GM21381 (cell line): ENCODE results near the gene UBE2A.

Source experiments
- ATAC-seq: cut with Tn5 transposase; IDR thresholded peaks from one replicate; pipeline ENCODE4 v1.9.1; 2021; ENCODE audit warnings: mild to moderate bottlenecking, moderate library complexity; ENCODE audit not compliant: unreplicated experiment

UBE2A gene

DNA sequence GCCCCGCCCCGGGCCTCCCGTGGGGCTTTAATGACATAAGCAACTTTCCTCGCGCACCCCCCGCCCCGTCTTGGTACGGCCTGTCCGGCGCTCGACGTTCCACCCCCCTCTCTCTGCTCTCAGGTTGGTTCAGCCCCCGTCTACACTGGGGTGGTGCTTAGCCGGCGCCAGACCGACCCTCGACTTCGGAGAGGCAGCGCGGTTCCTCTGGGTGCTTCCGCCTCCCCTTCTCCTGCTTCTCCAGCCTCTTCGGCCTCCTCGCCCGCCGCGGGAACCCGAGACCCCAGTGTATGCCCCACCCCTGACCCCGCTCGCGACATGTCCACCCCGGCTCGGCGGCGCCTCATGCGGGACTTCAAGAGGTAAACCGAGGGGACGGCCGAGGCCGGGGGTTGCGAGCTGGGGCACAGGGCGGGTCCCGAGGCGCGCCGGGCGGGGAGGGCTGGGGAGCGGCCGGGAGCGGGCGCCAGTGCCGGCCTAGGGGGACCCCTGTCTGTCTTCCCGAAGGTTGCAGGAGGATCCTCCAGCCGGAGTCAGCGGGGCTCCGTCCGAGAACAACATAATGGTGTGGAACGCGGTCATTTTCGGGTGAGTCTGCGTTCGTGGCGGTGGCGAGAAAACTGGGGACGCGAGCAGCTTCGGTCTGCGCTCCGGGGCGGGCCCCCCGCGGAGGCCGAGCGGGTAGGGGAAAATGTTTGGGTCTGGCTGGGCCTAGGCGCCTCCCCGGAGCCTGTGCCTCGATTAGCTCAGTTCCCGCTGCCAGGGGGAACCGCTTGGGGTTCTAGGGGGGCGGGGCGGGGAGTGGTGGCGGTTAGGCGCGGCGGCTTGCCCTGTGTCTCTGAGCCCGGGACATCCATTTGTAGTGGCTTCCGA is at the start of gene UBE2A:
TSS of gene UBE2A (plus strand) at position 170 of the 873 bp plus-strand sequence. CDS start at position 319, 149 bp downstream.
- ATAC-seq = peak; percentile 84

DNA sequence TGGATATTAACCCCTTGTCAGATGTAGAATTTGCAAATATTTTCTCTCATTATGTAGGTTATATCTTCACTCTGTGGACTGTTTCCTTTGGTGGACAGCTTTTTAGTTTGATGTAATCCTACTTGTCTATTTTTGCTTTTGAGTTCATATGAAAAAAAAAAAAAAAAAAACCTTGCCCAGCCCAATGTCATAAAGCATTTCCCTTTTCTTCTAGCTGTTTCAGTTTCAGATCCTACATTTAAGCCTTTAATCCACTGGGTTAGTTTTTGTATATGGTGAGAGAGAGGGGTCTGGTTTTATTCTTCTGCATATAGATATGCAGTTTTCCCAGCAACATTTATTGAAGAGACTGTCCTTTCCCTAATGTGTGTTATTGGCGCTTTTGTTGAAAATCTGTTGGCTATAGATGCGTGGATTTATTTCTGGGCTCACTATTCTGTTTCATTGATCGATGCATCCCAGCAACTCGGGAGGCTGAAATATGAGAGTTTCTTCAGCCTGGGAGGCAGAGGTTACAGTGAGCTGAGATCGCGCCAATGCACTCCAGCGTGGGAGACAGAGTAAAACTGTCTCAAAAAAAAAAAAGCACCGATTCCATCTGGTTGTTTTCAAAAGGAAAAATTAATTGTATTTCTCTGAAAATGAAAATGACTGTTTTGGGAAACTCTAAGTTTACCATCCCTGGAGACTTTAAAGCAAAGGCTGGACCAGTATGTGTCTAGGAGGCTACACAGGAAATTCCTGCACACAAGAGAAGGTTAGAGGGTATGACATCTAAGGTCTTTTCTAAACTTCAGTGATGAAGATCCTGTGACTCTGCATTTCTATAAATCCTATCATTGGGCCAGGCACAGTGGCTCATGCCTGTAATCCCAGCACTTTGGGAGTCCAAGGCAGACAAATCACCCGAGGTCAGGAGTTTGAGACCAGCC is 44.8 kb upstream of the UBE2A start:
- ATAC-seq = no peak

DNA sequence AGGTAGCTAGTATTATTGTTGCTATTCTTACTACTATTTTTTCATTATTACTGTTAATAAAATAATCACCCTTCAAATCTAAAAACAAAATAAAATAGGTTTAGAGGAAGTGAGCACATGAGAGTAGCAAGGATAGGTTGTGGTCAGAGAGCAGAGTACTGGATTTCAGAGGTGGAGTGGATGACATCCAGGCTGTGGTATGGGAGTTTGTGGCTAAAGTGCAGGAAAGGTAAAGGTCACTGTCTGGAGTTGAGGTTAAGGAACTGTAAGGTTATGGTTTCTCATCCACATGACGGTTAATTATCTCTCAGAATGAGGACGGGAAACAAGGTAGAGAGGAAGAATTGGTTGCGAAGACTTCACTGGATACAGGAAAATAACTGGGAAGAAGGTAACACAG is 36.9 kb upstream of the UBE2A start:
- no peak for ATAC-seq

DNA sequence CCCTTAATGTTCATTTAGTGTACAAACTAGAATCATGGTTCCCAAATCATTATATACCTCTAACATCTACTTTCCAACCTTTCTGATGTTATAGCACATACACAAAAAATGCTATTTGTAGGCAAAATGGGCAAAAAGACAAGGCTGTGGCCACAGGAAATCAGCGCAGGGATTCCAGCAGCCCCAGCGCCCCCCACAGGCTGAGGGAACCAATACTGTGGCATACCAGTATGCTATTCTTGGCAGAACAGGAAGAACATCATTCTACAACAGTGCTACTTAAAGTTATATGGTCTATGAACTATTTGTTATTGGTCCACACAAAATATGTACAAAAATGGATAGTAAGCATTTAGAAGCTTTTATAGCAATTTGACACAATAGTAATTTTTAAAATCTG is 34.5 kb upstream of the UBE2A start:
- ATAC-seq = no peak

DNA sequence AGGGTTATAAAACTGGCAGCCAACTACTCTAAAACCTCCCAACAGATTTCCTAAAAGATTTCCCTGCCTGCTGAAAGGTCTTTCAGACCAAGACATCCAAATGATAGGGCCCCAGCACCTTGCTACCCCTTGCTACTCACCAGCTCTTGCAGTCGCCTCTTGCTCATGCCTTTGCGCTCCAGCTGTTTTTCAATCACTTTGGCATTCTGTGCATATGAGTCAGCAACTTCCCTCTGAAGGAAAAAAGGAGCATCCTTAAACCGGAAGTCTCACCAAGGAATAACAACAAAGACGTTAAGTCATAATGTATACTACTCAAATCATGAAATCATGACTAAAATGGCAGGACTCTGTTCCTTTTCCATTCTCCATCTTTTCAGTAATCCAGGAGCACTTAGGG is 33.2 kb upstream of the UBE2A start:
- no peak for ATAC-seq

DNA sequence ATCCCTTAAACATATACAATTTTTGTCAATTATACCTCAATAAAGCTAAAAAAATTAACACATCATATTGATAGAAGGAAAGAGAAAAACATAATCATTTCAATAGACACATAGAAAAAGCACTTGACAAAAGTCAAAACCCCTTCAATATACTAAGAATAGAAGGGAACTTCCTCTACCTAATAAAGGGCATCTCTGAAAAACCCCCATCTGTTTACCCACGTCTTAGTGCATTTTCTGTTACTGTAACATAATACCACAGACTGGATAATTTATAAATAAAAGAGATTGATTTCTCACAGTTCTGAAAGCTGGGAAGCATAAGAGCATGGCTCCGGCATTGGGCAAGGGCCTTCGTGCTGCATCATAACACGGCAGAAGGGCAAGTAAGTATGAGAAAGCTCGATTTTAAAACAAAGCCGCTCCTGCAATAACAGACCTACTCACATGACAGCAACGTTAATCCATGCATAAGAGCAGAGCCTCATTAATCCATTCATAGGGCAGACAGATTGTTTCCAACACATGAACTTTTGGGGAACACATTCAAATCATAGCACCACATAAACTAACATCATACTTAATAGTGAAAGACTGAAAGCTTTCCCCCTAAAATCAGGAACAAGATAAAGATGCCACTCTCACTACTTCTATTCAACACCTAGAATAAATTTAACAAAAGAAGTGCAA is 24.9 kb upstream of the UBE2A start:
- ATAC-seq = no peak

DNA sequence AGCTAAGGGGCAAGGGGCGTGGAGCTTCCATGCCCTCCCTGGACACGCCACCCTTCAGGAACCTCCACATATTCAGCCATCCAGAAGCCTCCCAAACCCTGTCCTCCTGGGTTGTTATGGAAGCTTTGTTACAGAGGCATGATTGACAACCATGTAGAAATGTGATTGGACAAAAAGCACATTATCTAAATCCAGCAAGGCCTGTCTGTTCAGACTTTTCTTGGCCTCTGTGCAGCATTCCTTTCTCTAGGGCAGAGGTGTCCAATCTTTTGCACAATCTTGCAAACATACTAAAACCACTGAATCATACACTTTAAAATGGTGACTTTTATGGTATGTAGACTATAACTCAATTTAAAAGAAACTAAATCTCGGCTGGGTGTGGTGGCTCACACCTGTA is 21.9 kb upstream of the UBE2A start:
- no peak for ATAC-seq

DNA sequence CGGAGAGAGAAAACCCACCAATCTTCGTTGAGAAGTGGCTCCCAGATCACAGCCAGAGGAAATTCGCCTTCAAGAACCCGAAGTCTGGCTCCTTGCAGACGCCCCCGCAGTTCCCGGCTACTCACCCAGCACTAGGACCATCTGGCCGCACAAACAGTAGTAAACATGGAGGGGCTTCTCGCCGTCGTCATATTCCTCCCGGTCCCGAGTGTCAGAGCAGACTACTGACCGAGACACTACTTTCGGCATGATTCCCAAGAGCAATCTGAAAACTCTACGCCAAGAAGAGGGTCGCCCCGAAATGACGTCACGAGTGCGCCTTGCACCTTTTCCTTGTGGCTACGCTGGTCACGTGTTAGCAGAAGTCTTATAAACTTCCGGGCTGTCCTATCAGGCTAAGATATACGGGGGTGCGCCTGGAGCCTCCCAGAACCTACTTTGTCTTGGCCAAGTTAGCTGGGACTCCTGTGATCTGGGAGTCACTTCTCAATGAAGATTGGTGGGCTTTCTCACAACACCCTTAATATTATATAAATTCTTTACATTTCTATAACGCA is 9.2 kb upstream of the UBE2A start, which contains the start of gene STEEP1:
TSS of gene STEEP1 (minus strand) at position 303 of the 557 bp plus-strand sequence. CDS start at position 249, 54 bp downstream.
- ATAC-seq = peak; percentile 94

DNA sequence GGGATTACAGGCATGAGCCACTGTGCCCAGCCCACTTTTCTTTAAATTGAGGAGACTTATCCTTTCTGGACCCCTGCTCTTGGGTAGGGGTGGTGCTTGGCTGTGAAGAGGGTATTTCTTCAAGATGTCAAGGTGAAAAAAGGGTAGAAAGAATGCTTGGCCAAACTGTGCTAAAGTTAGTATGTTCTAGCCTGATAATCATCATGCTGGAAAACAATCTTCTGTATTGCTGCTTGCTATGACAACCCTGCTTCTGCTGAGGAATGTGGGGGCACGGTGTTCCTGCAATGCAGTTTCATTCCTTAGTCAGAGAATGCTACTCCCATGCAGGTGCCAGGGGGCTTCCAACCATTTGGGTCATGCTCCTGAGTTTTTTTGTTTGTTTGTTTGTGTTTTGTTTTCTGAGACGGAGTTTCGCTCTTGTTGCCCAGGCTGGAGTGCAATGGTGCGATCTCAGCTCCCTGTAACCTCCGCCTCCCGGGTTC is 4.0 kb upstream of the UBE2A start:
- no peak for ATAC-seq

DNA sequence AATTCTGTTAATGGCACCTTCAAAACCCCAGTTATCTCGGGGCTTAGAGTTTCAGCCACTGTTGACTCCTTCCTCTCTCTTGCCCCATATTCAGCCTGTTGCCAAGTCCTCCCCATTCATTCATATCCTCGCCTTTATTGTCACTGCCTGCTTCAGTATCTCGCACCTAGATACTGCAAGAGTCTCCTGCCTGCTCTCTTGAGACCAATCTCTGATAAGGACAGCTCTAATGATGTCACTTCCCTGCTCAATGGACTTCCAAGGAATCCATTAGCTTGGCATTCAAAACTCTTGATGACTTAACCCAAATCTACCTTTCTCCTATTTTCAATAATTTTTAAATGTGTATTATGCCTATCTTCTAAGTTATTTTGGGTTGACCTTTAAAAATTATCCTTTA is 1.1 kb upstream of the UBE2A start:
- no peak for ATAC-seq

DNA sequence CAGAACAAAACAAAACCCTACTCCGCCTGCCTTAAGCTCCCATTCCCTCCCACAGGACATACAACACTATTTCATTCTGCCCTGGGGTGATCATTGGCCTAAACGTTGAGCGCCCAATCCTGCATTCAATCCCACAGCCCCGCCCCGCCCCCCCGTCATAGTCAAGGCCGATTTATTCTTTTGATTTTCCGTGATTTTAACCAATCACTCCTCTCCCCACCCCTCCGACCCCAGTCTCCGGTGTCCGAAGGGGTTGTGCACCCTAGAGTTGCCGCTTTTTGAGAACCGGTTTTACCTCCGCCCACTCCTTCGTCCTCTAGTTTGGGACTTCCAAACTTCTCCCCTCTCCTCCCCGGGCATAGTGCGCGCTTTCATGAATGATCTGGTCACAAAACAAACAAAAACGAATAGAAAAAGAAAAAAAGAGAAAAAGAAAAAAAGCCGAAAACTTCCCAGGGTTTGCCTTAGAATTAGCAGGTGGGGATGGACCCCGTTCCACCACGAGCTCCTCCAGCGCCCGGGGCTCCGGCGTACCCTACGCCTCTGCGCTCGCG is 446 bp upstream of the UBE2A start:
- peak; percentile 5 for ATAC-seq

DNA sequence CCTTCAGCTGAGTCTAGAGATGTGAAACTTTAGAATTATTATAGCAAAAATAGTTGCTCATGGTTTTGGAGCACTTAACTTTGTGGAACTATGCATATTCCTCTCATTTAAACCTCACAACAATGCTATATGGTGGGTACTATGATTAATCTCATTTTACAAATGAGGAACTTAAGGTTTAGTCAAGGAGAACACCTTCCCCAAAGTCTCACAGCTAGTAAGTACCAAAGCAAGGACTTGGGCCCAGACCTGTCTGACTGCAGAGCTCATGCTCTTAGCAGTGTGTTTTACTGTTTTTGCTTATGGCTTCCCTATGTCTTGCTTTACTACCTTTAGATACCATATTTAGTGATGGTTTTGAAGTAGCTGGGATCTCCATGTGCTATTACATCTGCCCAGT is 5.1 kb downstream of the UBE2A start:
- no peak for ATAC-seq

DNA sequence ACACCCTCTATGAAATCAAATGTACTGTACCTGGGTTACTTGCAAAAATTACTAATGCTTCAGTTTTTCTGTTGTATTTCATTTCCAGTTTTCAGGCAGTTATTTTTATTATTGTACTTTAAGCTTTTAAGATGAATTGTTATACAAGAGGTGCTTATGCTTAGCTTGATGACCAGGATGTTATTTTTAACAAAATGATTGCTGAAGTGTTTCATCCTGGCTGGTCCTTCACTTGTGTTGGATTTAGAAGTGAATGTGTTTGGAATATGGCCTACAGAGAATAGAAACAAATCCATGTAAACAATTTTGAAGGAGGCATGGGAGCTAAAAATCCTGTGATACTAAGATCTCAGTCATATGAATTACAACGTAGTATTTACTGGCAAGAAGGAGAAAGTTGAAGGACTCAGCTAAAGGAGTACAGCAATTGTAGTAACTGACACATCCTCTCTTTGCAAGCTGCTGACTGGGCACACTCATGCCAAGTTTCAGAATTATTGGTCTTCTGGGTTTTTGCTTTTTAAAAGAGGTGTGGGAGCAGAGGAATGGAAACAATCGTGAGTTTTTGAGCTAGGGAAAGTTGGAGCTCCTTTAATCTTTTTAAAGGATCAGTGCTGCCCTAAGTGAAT is 9.2 kb downstream of the UBE2A start:
- no peak for ATAC-seq

DNA sequence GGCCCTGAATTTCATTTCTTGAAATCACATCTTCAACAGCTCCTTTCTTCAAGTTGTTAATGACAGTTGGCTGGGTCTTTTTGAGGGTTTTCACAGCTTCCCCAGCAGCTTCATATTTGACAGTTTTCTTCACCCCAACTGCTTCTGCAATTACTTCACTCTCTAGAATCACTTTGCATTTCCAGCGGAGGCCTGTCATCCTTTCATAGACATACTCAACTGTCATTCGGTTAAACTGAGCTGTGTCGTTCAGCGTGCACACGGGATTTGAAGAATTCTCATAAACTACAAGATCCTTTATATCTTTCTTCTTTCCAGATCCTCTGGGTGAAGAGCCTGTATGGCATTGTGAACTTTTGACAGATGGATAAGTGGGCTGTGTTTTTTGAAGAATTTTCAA is 15.4 kb downstream of the UBE2A start:
- no peak for ATAC-seq

DNA sequence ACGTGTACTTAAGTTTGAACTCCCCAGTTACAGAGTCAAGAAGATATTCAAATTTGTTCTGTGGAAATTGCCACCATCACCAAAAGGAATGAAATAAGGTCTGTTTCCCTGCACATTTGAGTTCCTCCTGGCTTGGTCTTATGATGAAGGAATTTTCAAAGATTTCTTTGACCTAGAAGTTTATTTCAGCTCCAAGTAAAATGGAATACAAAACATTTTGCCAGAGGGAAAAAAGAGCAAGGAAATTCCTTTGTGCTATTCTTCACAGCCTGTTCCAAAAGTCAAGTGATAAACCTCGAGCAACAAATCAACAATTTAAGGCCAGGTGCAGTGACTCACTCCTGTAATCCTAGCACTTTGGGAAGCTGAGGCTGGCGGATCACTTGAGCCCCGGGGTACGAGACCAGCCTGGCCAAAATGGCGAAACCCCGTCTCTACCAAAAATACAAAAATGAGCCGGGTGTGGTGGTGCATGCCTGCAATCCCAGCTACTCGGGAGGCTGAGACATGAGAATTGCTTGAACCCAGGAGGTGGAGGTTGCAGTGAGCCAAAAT is 28.4 kb downstream of the UBE2A start:
- ATAC-seq = no peak

DNA sequence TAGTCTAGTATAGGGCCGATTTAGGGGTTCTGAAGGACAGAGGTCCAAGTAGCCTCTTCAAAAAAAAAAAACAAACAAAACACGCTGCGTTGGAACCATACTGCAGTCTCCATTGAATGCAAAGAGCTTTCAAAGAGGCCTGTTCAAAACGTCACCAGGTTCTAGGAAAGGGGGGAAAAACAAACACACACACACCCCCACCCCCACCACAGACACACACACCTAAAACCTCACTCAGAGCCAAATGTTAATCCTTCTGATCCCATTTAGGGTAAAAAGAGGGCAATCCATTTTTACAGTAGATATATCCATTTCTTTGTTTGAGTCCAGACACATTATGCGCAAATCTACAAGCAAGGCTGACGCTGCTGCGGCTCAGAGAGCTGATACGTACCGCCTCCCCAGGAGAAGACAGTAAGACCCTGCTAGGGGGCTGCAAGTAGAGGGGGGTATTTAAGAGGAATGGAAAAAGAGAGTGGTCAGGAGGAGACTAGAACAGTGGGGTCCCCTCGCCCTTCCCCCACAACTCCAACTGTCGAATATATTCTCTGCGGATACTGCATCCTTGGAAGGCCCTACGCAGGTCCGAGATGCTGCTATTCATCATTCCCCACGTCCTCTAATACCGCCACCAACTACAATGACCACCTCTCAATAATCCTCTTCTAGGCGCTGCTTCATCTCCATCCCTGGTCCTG is 30.6 kb downstream of the UBE2A start:
- ATAC-seq = no peak

DNA sequence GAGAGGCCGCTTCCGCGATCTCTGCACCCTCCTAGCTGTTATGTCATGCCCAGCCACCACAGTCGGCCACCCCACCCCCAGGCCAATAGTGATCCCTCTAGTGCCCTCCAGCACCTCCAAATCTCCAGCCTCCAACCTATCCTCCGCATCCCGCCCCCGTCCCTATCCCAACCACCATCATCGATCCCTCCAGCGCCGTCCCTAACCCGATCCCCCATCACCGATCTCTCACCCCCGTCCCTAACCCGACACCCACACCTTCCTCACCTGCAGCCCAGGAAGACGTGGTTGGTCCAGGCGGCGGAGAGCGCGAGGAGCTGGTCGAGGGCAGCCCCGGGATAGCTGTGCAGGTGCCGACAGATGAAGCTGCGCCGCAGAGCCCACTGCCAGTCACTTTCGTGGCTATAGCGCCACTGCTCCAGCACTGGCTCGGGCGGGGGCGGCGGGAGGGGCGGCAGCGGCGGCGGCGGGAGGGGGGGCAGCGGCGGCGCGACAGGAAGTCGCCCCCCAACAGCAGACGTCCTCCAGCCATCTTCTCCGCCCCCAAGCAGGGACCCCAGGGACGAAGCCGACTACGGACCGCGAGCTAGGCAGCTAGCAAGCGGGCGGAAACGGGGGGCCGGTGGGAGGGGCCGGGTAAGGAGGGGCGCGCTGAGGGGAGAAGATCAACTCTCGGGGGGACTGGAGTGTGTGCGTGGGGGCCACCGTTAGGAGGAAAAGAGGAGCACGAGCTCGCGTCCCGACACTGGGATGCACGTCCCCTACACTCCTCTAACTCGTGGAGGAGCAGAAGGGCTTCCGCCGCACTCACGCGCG is 31.3 kb downstream of the UBE2A start:
- ATAC-seq = peak; percentile 23
